Mesothelial cell of epicardium (in vitro differentiated cells): ENCODE data around the gene SLC37A4. TPM values are rescaled to one million over a fixed set of nuclear protein-coding genes. Genes with fewer than 3 reads are reported as not detected.
"Not testable (repeated sequence)": the region's sequence is repeated elsewhere in the genome, so short reads cannot be mapped to it uniquely, and the experiment has no call there.

Experiments used
- DNase-seq, 2 experiments: peaks; one replicate each; pipeline ENCODE4 v3.0.0; 2021; ENCODE audit warnings: low spot score in 2 of 2; ENCODE audit not compliant: unreplicated experiment in 2 of 2
- H3K27ac Mint-ChIP-seq: 2 replicates; pipeline ENCODE4 v1.8.0; 2021; ENCODE audit warnings: mixed read lengths
- H3K27me3 Mint-ChIP-seq: 2 replicates; pipeline ENCODE4 v1.8.0; 2021; ENCODE audit warnings: low read depth, mixed read lengths
- H3K36me3 Mint-ChIP-seq: 2 replicates; pipeline ENCODE4 v1.8.0; 2021; ENCODE audit warnings: mixed read lengths
- H3K4me1 Mint-ChIP-seq: 2 replicates; pipeline ENCODE4 v1.8.0; 2021; ENCODE audit warnings: mixed read lengths
- H3K4me3 Mint-ChIP-seq: 2 replicates; pipeline ENCODE4 v1.8.0; 2021; ENCODE audit warnings: mild to moderate bottlenecking, moderate library complexity, mixed read lengths
- H3K9me3 Mint-ChIP-seq: 2 replicates; pipeline ENCODE4 v1.8.0; 2021; ENCODE audit warnings: mixed read lengths
- total RNA-seq: library from RNA; stranded (reverse); gene quantifications from 3 replicates; pipeline ENCODE4 v1.2.1, GENCODE V29; 2021
- TF ChIP-seq, protein P1 (sequence below): fragments of 200-600 bp; sonication (generic); IDR thresholded peaks from one replicate; pipeline ENCODE4 v1.5.0; 2021; ENCODE audit warnings: antibody characterized with exemption; ENCODE audit not compliant: unreplicated experiment

SLC37A4 gene
- total RNA-seq, 1 donor from 2014 or later, result 35.3 TPM

DNA sequence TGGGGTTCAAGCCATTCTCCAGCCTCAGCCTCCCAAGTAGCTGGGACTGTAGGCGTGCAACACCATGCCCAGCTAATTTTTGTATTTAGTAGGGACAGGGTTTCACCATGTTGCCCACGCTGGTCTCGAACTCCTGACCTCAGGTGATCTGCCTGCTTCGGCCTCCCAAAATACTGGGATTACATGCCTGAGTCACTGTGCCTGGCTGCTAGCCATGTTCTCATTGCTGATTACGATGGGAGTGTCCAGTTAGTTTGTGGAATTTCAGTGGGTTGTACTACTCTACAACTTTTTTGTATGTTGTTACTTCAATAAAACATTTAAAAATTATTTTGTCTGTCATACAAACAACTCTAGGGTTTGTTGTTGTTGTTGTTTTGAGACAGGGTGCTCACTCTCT is 32.1 kb upstream of the SLC37A4 start:
- no peak for DNase-seq
- TF ChIP-seq, protein P1, sequence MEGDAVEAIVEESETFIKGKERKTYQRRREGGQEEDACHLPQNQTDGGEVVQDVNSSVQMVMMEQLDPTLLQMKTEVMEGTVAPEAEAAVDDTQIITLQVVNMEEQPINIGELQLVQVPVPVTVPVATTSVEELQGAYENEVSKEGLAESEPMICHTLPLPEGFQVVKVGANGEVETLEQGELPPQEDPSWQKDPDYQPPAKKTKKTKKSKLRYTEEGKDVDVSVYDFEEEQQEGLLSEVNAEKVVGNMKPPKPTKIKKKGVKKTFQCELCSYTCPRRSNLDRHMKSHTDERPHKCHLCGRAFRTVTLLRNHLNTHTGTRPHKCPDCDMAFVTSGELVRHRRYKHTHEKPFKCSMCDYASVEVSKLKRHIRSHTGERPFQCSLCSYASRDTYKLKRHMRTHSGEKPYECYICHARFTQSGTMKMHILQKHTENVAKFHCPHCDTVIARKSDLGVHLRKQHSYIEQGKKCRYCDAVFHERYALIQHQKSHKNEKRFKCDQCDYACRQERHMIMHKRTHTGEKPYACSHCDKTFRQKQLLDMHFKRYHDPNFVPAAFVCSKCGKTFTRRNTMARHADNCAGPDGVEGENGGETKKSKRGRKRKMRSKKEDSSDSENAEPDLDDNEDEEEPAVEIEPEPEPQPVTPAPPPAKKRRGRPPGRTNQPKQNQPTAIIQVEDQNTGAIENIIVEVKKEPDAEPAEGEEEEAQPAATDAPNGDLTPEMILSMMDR, result no peak
- Mint-ChIP-seq H3K9me3 (no peaks in the 10 kb centered on the region), H3K4me3 (no peak overlapping the region), H3K27me3 (no peaks in the 10 kb centered on the region), H3K36me3 (peaks cover 2% of the 10 kb centered on the region), H3K27ac (no peak overlapping the region), H3K4me1 (peaks cover 15% of the 10 kb centered on the region)

DNA sequence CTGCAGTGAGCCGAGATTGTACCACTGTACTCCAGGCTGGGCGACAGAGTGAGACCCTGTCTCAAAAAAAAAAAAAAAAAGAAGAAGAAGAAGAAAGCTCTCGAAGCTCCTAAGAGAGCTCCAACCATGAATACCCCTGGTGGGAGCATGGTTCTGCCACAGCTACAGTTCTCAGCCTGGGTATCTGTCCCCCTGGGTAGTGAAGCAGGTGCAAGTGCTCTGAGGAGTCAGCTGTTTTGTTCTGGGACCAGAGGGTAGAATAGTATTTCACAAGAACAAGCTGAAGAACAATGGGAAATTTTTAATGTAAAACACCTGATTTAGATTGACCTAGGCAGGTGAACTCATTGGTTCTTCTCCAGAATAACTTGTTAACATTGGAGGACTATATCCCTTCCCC is 30.6 kb upstream of the SLC37A4 start:
- Mint-ChIP-seq H3K27ac (no peak overlapping the region), H3K27me3 (no peaks in the 10 kb centered on the region), H3K36me3 (peaks cover 2% of the 10 kb centered on the region), H3K9me3 (no peaks in the 10 kb centered on the region), H3K4me3 (no peak overlapping the region), H3K4me1 (peaks cover 10% of the 10 kb centered on the region)
- no peak for DNase-seq
- TF ChIP-seq, protein P1, result no peak

DNA sequence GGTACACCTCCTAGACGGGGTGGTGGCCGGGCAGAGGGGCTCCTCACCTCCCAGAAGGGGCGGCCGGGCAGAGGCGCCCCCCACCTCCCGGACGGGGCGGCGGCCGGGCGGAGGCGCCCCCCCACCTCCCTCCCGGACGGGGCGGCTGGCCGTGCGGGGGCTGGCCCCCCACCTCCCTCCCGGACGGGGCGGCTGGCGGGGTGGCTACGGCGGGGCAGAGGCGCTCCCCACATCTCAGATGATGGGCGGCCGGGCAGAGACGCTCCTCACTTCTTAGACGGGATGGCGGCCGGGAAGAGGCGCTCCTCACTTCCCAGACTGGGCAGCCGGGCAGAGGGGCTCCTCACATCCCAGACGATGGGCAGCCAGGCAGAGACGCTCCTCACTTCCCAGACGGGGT is 28.5 kb upstream of the SLC37A4 start:
- not testable (repeated sequence) for DNase-seq, H3K36me3 Mint-ChIP-seq, H3K27me3 Mint-ChIP-seq, H3K4me3 Mint-ChIP-seq, H3K27ac Mint-ChIP-seq, H3K9me3 Mint-ChIP-seq
- H3K4me1 Mint-ChIP-seq, result peaks cover 17% of the 10 kb centered on the region

GRCh38 chr11:119057000-119057769 is 26.5 kb upstream of the SLC37A4 start, which contains the start of gene HYOU1:
Gene HYOU1 (minus strand): TSS chr11:119057205. CDS start chr11:119056160, 1,045 bp downstream.
- TF ChIP-seq, protein P1, result no peak
- Mint-ChIP-seq H3K27ac (peak within 1 kb of the TSS; percentile 97), H3K4me1 (peaks cover 17% of the 10 kb centered on the region), H3K4me3 (peak within 1 kb of the TSS; percentile 95), H3K27me3 (no peaks in the 10 kb centered on the region), H3K36me3 (peaks cover 12% of the 10 kb centered on the region), H3K9me3 (no peaks in the 10 kb centered on the region)
- peak; percentile 98 to 99 for DNase-seq

- peaks cover 17% of the 10 kb centered on the region for H3K36me3 Mint-ChIP-seq
- no peak for DNase-seq
- H3K9me3 Mint-ChIP-seq, result no peaks in the 10 kb centered on the region
- H3K27ac Mint-ChIP-seq, result peak overlapping the region; percentile 97
- no peaks in the 10 kb centered on the region for H3K27me3 Mint-ChIP-seq
- TF ChIP-seq, protein P1, result no peak
- peaks cover 17% of the 10 kb centered on the region for H3K4me1 Mint-ChIP-seq
- H3K4me3 Mint-ChIP-seq, result peak overlapping the region; percentile 95
Measured at GRCh38 chr11:119056421-119056999, 25.8 kb upstream of the SLC37A4 start.

GRCh38 chr11:119055901-119056300 is 25.2 kb upstream of the SLC37A4 start:
- Mint-ChIP-seq H3K36me3 (peaks cover 22% of the 10 kb centered on the region), H3K4me3 (peak overlapping the region; percentile 95), H3K27me3 (no peaks in the 10 kb centered on the region), H3K4me1 (peaks cover 17% of the 10 kb centered on the region), H3K9me3 (no peaks in the 10 kb centered on the region), H3K27ac (peak overlapping the region; percentile 86)
- DNase-seq, result no peak
- TF ChIP-seq, protein P1, result no peak
